HEK293T (cell line): ENCODE results near the gene PDE4DIP.
"Not testable (repeated sequence)": the region's sequence is repeated elsewhere in the genome, so short reads cannot be mapped to it uniquely, and the experiment has no call there.

Source experiments
- ARNT ChIP-seq: fragments of 450-650 bp; IDR thresholded peaks from 2 replicates; pipeline ENCODE4 v1.6.1; 2017; ENCODE audit warnings: mild to moderate bottlenecking
- FOXM1 ChIP-seq: fragments of 450-650 bp; IDR thresholded peaks from 2 replicates; pipeline ENCODE4 v1.6.1; 2017; ENCODE audit warnings: mild to moderate bottlenecking, borderline replicate concordance
- NFRKB ChIP-seq: fragments of 450-650 bp; IDR thresholded peaks from 2 replicates; pipeline ENCODE4 v1.6.1; 2016; ENCODE audit warnings: mild to moderate bottlenecking, moderate library complexity
- SUZ12 ChIP-seq: fragments of 450-650 bp; IDR thresholded peaks from 2 replicates; pipeline ENCODE4 v1.6.1; 2016; ENCODE audit warnings: mild to moderate bottlenecking
- ZNF384 ChIP-seq: fragments of 450-650 bp; IDR thresholded peaks from 2 replicates; pipeline ENCODE4 v1.6.1; 2016

DNA sequence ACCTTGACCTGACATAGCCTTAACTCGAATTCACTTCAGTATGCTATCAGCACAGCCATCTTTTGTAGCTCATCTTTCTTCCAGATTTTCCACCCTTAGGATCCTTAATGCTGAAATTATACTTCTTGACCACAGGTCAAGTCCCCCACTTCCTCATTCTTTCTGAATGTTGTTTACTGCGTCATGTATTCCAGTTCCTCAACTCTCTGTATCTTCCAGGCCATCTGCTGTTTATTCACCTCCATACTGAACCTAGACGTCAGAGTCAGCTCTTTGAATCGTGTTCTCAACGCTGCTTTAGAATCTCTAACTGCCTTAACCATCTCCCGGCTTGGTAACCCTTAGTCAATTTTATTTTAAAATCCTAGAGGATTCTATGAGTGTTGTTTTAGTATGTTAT lies 9.8 kb downstream of the PDE4DIP start:
- not testable (repeated sequence) for TF ChIP-seq SUZ12, FOXM1, NFRKB, ARNT, ZNF384
